Lung microvascular endothelial cell (primary cell): ENCODE data around the gene TTC7B. TPM values are rescaled to one million over a fixed set of nuclear protein-coding genes. Genes with fewer than 3 reads are reported as not detected.
A peak's percentile ranks its signal among the peaks of the same experiment; 100 is the strongest.

Source experiments
- DNase-seq, 2 donors: peaks; one replicate each; pipeline versions ENCODE4 v3.0.0 to v3.0.0-alpha.2; 2010; ENCODE audit warnings: low read depth in 2 of 2
- total RNA-seq: library from RNA; depleted of rRNA; stranded (reverse); fragments of >200 nt; gene quantifications from 2 replicates; pipeline ENCODE4 v1.2.1, GENCODE V29; 2014

Gene TTC7B
- total RNA-seq, 1 donor from 2014 or later = 14.7 TPM

GRCh38 chr14:90777358-90777757, 38.9 kb downstream of the TTC7B start:
- no peak for DNase-seq

- no peak for DNase-seq
Observed at GRCh38 chr14:90775441-90775840, 40.8 kb downstream of the TTC7B start.

- DNase-seq = no peak
Observed at GRCh38 chr14:90774316-90774715, 41.9 kb downstream of the TTC7B start.

GRCh38 chr14:90773705-90774104, 42.5 kb downstream of the TTC7B start:
- DNase-seq = no peak

GRCh38 chr14:90773196-90773486, 43.1 kb downstream of the TTC7B start:
- DNase-seq = no peak

- no peak for DNase-seq
Observed at GRCh38 chr14:90767899-90768298, 48.3 kb downstream of the TTC7B start.

GRCh38 chr14:90760591-90761316, 55.5 kb downstream of the TTC7B start:
- peak; percentile 62 to 65 for DNase-seq

- DNase-seq = no peak
Observed at GRCh38 chr14:90760078-90760444, 56.2 kb downstream of the TTC7B start.

- DNase-seq = no peak
Observed at GRCh38 chr14:90759370-90760077, 56.7 kb downstream of the TTC7B start.

- DNase-seq = peak; percentile 54 to 55
Observed at GRCh38 chr14:90758959-90759358, 57.3 kb downstream of the TTC7B start.

GRCh38 chr14:90758028-90758889, 58.0 kb downstream of the TTC7B start:
- peak; percentile 91 to 94 for DNase-seq

GRCh38 chr14:90757452-90757851, 58.8 kb downstream of the TTC7B start:
- DNase-seq = peak in 1 of 2 donors; percentile 45

- DNase-seq = peak in 1 of 2 donors; percentile 15
Observed at GRCh38 chr14:90756755-90757345, 59.4 kb downstream of the TTC7B start.

GRCh38 chr14:90755661-90756304, 60.4 kb downstream of the TTC7B start:
- peak in 1 of 2 donors; percentile 73 for DNase-seq

GRCh38 chr14:90753456-90754005, 62.7 kb downstream of the TTC7B start:
- no peak for DNase-seq

GRCh38 chr14:90750701-90751100, 65.5 kb downstream of the TTC7B start:
- DNase-seq = no peak

- DNase-seq = no peak
Observed at GRCh38 chr14:90750191-90750590, 66.0 kb downstream of the TTC7B start.

- no peak for DNase-seq
Observed at GRCh38 chr14:90747909-90748308, 68.3 kb downstream of the TTC7B start.

- no peak for DNase-seq
Observed at GRCh38 chr14:90743826-90744225, 72.4 kb downstream of the TTC7B start.

- peak in 1 of 2 donors; percentile 20 for DNase-seq
Observed at GRCh38 chr14:90743425-90743824, 72.8 kb downstream of the TTC7B start.

GRCh38 chr14:90742729-90743128, 73.5 kb downstream of the TTC7B start:
- no peak for DNase-seq
